CD4-positive, alpha-beta T cell (primary cell): ENCODE results near the gene ENTR1. TPM values are rescaled to one million over a fixed set of nuclear protein-coding genes. Genes with fewer than 3 reads are reported as not detected.

Source experiments
- ATAC-seq: fragments of 200-7000 bp; cut with Tn5 transposase; one replicate; pipeline ENCODE4 v1.10.0; 2022; ENCODE audit warnings: mild to moderate bottlenecking; ENCODE audit not compliant: poor library complexity
- CTCF ChIA-PET: fragments of 350-600 bp; sonication (Branson Sonifier 250); formaldehyde crosslinking; loops from one replicate; lab custom pipeline; 2021; ENCODE audit warnings: antibody characterized with exemption, inconsistent platforms; lab: Charles Lee
- POLR2A ChIA-PET: fragments of 350-600 bp; sonication (Branson Sonifier 250); formaldehyde crosslinking; loops from one replicate; lab custom pipeline; 2021; ENCODE audit warnings: antibody characterized with exemption, inconsistent platforms; lab: Charles Lee
- DNase-seq, 14 experiments: peaks; one replicate each; pipeline ENCODE4 v3.0.0-alpha.2; 2013 to 2020; ENCODE audit warnings: mixed read lengths in 2 of 14
- H3K27ac ChIP-seq, 2 donors: one replicate each; pipeline versions ENCODE4 v1.5.1 to v1.7.0; 2013; ENCODE audit warnings: low read length in 2 of 2, low read depth in 1 of 2, mild to moderate bottlenecking in 1 of 2
- H3K27me3 ChIP-seq, 2 experiments: 1 replicate in 1 of 2; 2 replicates in 1 of 2; pipeline versions ENCODE4 v1.6.1 to v1.7.0; 2013; ENCODE audit warnings: low read length in 2 of 2, control low read depth in 1 of 2, mild to moderate bottlenecking in 1 of 2, moderate library complexity in 1 of 2; ENCODE audit not compliant: insufficient read depth in 2 of 2, control insufficient read depth in 1 of 2
- H3K36me3 ChIP-seq: one replicate; pipeline ENCODE4 v1.6.1; 2013; ENCODE audit warnings: low read length, control low read depth; ENCODE audit not compliant: insufficient read depth
- H3K4me1 ChIP-seq: one replicate; pipeline ENCODE4 v1.6.1; 2013; ENCODE audit warnings: low read length, control low read depth; ENCODE audit not compliant: insufficient read depth
- H3K4me3 ChIP-seq: one replicate; pipeline ENCODE4 v1.5.1; 2013; ENCODE audit warnings: mild to moderate bottlenecking, low read length, moderate library complexity
- H3K9me3 ChIP-seq, 2 experiments: 1 replicate in 1 of 2; 2 replicates in 1 of 2; pipeline versions ENCODE4 v1.6.1 to v1.7.0; 2013; ENCODE audit warnings: low read length in 2 of 2, mild to moderate bottlenecking in 2 of 2, control low read depth in 1 of 2, moderate library complexity in 1 of 2; ENCODE audit not compliant: control insufficient read depth in 1 of 2, insufficient read depth in 1 of 2
- H3K27ac Mint-ChIP-seq: one replicate; pipeline ENCODE4 v1.8.0; 2020; ENCODE audit warnings: mixed read lengths
- H3K27me3 Mint-ChIP-seq: one replicate; pipeline ENCODE4 v1.8.0; 2021; ENCODE audit warnings: mixed read lengths
- H3K36me3 Mint-ChIP-seq: one replicate; pipeline ENCODE4 v1.8.0; 2021; ENCODE audit warnings: low read depth, mixed read lengths
- H3K4me1 Mint-ChIP-seq: one replicate; pipeline ENCODE4 v1.8.0; 2021; ENCODE audit warnings: low read depth, mixed read lengths
- H3K4me3 Mint-ChIP-seq: one replicate; pipeline ENCODE4 v1.8.0; 2020; ENCODE audit warnings: mild to moderate bottlenecking, mixed read lengths
- H3K9me3 Mint-ChIP-seq: one replicate; pipeline ENCODE4 v1.8.0; 2020; ENCODE audit warnings: mixed read lengths
- intact Hi-C, 2 experiments: fragments of 100-400 bp; cut with DNase I in 1 of 2; cut with micrococcal nuclease in 1 of 2; formaldehyde crosslinking; loops; one replicate each; pipeline versions ENCODE4 v1.15.1 to v1.9.0; 2023 to 2025; cut with DNase I, micrococcal nuclease
- total RNA-seq, 174 experiments: library from RNA in 2 of 174; stranded (reverse) in 2 of 174; gene quantifications; one replicate each; pipeline ENCODE4 v1.2.3 and lab custom pipeline; 2021 to 2026
- TF ChIP-seq, protein P1 (sequence below): fragments of 200-600 bp; IDR thresholded peaks from one replicate; pipeline ENCODE4 v1.8.0; 2022; ENCODE audit warnings: antibody characterized with exemption, mild to moderate bottlenecking

The ENTR1 gene
- total RNA-seq, 2 experiments from 2014 or later: 37.7 to 43.2 TPM

DNA sequence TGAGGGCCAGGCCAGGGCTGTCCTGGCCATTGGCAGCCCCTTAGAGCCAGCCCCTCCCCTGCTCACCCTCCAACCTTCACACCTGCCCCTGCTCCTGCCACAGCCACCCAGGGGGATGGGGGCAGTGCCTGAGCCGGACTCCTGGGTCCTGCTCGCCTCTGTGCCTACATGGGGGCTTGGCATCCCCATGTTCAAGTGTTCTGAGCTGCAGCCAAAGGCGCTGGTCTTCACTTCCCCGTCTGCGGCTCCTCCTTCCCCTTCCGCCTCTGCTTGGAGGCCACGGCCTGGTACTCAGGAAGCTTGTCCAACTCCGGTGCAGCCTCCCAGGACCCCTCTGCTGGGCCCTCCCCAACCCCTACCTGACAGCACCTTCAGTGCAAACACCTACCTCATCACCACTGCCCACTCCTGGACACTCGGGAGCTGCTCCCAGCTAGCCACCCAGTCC lies 44.6 kb downstream of the ENTR1 start:
- intact Hi-C loops: no loop called here
- Histone ChIP-seq H3K27me3 (no peaks in the 10 kb centered on the region), H3K27ac (no peak overlapping the region), H3K9me3 (peaks cover 0 to 8% of the 10 kb centered on the region in 2 experiments), H3K4me3 (no peak overlapping the region), H3K4me1 (peaks cover 19% of the 10 kb centered on the region), H3K36me3 (peaks cover 4% of the 10 kb centered on the region)
- DNase-seq (peak in 1 of 14 experiments; percentile 32), ATAC-seq (no peak)
- ChIA-PET CTCF (no interaction called here), POLR2A (no interaction called here)
- Mint-ChIP-seq H3K27ac (no peak overlapping the region), H3K4me3 (no peak overlapping the region), H3K4me1 (peaks cover 5% of the 10 kb centered on the region), H3K36me3 (peaks cover 8% of the 10 kb centered on the region), H3K27me3 (no peaks in the 10 kb centered on the region), H3K9me3 (no peaks in the 10 kb centered on the region)
- TF ChIP-seq, protein P1, sequence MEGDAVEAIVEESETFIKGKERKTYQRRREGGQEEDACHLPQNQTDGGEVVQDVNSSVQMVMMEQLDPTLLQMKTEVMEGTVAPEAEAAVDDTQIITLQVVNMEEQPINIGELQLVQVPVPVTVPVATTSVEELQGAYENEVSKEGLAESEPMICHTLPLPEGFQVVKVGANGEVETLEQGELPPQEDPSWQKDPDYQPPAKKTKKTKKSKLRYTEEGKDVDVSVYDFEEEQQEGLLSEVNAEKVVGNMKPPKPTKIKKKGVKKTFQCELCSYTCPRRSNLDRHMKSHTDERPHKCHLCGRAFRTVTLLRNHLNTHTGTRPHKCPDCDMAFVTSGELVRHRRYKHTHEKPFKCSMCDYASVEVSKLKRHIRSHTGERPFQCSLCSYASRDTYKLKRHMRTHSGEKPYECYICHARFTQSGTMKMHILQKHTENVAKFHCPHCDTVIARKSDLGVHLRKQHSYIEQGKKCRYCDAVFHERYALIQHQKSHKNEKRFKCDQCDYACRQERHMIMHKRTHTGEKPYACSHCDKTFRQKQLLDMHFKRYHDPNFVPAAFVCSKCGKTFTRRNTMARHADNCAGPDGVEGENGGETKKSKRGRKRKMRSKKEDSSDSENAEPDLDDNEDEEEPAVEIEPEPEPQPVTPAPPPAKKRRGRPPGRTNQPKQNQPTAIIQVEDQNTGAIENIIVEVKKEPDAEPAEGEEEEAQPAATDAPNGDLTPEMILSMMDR: no peak

DNA sequence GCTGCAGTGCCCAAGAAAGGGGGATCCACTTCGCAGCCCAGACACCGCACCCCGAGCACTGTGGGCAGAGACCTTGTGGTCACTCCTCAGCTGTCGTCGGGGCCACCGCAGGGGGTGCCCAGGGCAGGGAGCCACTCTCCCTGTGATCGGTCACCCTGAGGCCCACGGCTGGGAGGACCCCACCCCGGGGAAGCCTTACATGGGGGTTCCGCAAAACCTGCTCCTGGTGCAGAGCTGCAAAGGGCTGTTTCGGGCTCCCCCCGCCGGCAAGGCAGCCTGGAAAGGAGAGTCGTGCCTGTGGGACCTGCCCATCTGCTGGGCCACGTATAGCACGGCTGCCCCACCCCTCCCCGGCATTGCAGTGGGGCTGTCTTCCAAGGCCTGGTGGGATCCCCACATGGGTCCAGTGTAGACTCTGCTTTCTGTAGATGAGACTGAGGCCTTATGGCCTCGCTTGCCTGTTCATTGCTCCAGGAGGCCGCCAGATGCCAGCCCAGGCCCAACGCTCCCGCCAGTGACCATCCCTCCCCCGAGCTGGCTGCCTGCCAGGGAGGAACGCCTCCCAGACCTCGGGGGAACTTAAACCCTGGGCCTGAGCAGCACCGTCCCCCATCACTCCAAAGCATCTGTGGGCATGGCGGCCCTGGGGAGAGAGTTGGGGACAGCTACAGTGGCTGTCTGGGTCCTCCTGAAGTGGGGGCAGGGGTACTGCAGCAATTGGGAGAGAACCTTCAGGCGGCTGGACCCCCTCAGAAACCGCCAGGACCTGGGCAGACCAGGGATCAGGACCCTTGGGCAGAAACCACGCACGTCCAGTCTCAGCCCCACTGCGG lies 45.3 kb downstream of the ENTR1 start:
- Mint-ChIP-seq H3K4me3 (peak overlapping the region; percentile 48), H3K36me3 (peaks cover 8% of the 10 kb centered on the region), H3K9me3 (no peaks in the 10 kb centered on the region), H3K4me1 (peaks cover 5% of the 10 kb centered on the region), H3K27me3 (no peaks in the 10 kb centered on the region), H3K27ac (no peak overlapping the region)
- Histone ChIP-seq H3K27ac (no peak overlapping the region), H3K27me3 (no peaks in the 10 kb centered on the region), H3K9me3 (peaks cover 0 to 8% of the 10 kb centered on the region in 2 experiments), H3K4me1 (peaks cover 19% of the 10 kb centered on the region), H3K36me3 (peaks cover 4% of the 10 kb centered on the region), H3K4me3 (no peak overlapping the region)
- ChIA-PET CTCF (no interaction called here), POLR2A (no interaction called here)
- no peak for ATAC-seq
- TF ChIP-seq, protein P1: no peak
- intact Hi-C loops: loop anchor here in 1 of 2 experiments (5.0 kb wide), 2 partner anchors 248 to 522 kb away; partner anchors contain the start of genes TMEM250 and TRAF2
- DNase-seq: no peak

DNA sequence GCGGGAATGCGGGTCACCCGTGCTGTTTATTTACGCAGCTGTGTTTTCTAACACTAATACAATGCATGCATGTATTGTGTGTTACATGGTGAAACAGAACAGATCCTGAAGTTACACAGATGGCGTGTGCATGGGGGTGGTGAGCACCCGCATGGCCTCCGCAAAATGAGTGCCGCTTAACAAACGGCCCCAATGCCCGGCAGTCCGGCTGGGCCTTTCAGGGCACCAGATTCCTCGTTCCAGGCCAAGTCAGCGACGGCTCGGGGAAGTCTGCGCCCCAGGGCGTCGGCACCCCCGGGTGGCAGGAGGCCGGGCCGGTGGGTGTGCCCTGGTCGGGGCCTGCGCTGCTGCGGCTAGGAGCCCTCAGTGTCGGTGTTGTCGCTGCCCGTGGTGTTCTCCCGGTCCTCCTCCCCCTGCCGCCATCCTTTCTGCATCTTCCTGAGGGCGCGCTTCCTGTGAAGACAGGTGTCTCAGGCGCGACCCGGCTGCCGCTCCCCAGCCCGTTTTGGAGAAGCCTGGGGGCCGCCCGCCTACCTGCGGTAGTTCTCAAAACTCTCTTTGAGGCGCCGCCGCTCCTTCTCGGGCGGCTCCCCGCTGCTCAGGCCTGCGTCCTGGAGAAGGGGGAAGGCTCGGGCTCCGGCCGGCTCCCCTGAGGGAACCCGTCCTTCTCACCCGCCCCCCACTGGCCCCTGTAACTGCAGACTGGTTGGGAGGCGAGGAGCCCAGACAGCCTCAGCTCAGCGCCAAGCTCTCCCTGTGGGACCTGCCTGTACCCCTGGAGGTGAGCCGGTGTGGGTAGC lies 46.3 kb downstream of the ENTR1 start:
- no peaks in the 10 kb centered on the region for H3K27me3 Mint-ChIP-seq
- ATAC-seq: no peak
- DNase-seq: no peak
- peaks cover 0 to 8% of the 10 kb centered on the region in 2 experiments for H3K9me3 ChIP-seq
- H3K27me3 ChIP-seq: no peaks in the 10 kb centered on the region
- peaks cover 8% of the 10 kb centered on the region for H3K36me3 ChIP-seq
- no peak overlapping the region for H3K27ac Mint-ChIP-seq
- intact Hi-C loops: loop anchor here (1.0 to 5.0 kb wide), 11 partner anchors 36 to 523 kb away; partner anchors contain the start of genes ENTR1 (in 1 of the 2), INPP5E (in 1 of the 2), PMPCA (in 1 of the 2) and QSOX2 (in 1 of the 2)
- ChIA-PET POLR2A (interaction anchor here (0.7 to 1.7 kb wide), 10 partner anchors 11 to 403 kb away, joined by 3 to 15 read pairs (median 5); partner anchors contain the start of genes SNAPC4 and UBAC1), CTCF (interaction anchor here (0.6 to 2.0 kb wide), 17 partner anchors 11 to 1215 kb away, joined by 3 to 18 read pairs (median 4); partner anchors contain the start of genes DPH7 and SNAPC4)
- peak overlapping the region; percentile 71 for H3K4me3 Mint-ChIP-seq
- no peaks in the 10 kb centered on the region for H3K9me3 Mint-ChIP-seq
- H3K4me1 ChIP-seq: peaks cover 19% of the 10 kb centered on the region
- H3K27ac ChIP-seq: no peak overlapping the region
- H3K36me3 Mint-ChIP-seq: peaks cover 8% of the 10 kb centered on the region
- H3K4me1 Mint-ChIP-seq: peaks cover 5% of the 10 kb centered on the region
- H3K4me3 ChIP-seq: no peak overlapping the region
- TF ChIP-seq, protein P1: peak; percentile 57
